ENCODE measurements around the gene BBOX1.
"Not testable (repeated sequence)": the region's sequence is repeated elsewhere in the genome, so short reads cannot be mapped to it uniquely, and the experiment has no call there.

The BBOX1 gene

DNA sequence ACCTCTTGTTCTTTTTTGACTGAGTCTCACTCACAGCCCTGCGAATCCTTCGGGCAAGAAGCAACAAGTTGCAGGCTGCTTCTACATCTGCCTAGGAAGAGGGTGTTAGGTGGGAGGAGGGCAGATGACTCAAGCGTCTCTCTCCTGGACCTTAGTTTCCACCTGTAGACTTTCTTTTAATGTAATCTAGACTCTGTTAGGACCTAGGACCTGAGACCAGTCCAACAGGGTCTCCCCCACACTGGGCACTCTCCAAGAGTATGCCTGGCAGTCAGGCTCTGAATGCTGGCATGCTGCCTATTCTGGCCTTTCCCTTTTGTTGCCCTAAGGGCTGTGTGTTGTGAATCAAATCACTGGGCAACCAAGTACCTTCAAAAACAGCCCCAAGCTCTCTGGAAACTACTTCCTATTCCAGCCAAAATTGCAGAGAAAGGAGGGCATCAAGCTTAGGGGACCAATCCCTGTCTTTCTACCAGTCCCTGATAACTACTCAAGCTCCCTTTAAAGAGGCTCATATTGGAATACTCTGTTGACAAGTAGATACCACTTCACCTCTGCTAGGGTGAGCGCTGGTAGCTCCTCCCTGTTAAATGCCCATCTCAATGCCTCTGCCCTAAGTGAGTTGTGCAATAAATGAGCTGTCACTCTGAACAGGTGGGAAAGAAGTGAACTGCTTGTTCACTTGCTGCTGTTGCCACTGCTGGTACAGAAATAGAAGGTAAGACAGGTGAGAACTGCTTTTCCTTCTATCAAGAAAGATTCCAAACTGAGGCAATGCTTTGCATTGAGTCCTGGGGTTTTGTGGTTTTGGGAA, at the start of gene BBOX1:
Gene BBOX1, plus strand, starts transcription at position 514 of the 814 bp plus-strand sequence. CDS start 14,616 bp downstream, outside the sequence.
- DNase-seq (ENCODE audit: insufficient read length, low spot score), result no peak
- FAIRE-seq, result no peak
- TF ChIP-seq CTCF (IDR thresholded peaks at IDR 0.05; ENCODE audit: insufficient read depth, missing control alignments), result no peak

DNA sequence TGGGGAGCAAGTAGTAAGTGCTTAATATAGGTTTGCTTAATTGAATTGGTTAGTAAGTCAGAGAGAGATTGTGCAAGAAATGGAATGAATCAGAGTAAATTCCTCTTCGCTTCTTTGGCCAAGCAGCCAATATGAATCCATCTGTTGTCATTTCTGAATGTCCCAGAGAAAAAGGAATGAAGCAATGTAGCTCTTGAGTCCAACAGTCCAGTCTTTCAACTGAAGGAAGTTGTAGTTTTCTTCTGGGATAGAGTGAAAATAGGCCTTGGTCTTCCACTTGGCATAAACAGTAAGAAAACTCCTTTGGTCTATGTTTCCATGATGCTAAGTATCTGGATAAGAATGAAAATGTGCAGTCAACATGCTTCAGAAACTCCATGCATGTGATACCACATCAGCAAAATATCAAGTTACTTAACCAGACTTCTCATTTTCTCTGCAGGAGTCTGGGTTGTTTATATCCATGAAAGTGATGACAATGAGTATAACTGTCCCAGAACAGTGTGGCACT, 48.5 kb upstream of the BBOX1 start:
- no peak for TF ChIP-seq CTCF (IDR thresholded peaks at IDR 0.05; ENCODE audit: insufficient read depth, missing control alignments)
- no peak for DNase-seq (ENCODE audit: insufficient read length, low spot score)
- FAIRE-seq, result no peak

DNA sequence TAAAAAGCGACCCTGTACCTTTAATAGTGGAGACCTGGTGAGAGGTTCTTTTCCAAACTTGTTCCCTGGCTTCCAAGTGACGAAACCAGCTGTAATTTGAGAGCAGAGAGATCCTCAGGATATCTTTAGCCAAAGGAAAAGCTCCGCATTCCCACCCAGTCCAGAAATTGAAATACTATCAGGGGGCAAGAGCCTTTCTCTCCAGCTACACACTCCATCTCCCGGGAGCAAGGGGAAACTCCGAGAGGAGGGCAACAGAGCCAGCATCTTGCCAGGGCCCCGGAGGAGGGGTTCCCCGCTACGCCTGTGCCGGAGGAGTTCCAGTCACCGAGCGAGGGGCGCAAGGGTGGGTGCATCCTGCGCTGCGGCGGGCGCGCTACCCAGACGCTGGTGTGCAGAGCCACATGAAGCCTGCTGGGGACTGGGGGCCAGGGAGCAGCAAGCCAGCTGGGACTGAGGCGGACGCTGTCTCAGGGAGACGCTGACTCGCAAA, 46.6 kb upstream of the BBOX1 start, which contains the start of gene FIBIN:
Gene FIBIN, plus strand, starts transcription at position 148 of the 493 bp plus-strand sequence. CDS start 415 bp downstream, outside the sequence.
- DNase-seq (ENCODE audit: insufficient read length, low spot score) (no peak), FAIRE-seq (no peak)
- TF ChIP-seq CTCF (IDR thresholded peaks at IDR 0.05; ENCODE audit: insufficient read depth, missing control alignments), result no peak

GRCh38 chr11:26994631-26995095, 46.0 kb upstream of the BBOX1 start:
- FAIRE-seq (no peak), DNase-seq (ENCODE audit: insufficient read length, low spot score) (no peak)
- TF ChIP-seq CTCF (IDR thresholded peaks at IDR 0.05; ENCODE audit: insufficient read depth, missing control alignments), result no peak

DNA sequence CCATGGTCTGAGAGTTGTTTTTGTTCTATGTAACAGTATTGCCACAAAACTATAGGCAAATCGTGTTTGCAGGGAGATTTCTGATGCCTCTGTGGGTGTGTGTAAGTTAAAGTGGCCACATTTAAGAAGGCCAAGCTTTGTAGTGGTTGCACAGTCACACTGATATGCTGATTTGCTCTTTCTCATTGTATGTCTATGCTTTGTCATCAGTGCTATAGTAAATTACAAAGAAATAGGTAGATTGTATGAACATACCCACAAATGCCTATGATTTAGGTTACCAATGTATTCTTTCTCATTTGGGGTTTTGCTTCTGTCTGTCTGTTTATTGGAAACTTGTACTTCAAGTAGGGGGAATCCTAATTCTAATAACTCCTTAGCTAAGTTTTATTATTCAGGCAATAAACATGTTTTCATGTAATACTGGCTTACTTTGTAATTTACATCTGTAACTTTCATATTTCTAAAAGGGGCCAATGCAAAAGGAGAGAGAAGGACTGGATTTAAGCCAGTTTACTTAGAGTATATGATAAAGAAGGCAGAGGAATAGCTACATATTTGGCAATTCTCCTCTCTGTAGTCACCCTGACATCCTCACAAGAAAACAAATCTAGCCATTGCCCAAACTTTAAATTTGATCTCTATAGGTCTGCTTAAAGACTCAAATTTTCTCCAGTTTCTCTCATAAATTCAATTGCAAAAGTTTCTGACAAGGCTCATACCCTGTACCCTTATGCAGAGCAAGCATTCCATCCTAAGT, 44.7 kb upstream of the BBOX1 start:
- FAIRE-seq (no peak), DNase-seq (ENCODE audit: insufficient read length, low spot score) (no peak)
- no peak for TF ChIP-seq CTCF (IDR thresholded peaks at IDR 0.05; ENCODE audit: insufficient read depth, missing control alignments)

DNA sequence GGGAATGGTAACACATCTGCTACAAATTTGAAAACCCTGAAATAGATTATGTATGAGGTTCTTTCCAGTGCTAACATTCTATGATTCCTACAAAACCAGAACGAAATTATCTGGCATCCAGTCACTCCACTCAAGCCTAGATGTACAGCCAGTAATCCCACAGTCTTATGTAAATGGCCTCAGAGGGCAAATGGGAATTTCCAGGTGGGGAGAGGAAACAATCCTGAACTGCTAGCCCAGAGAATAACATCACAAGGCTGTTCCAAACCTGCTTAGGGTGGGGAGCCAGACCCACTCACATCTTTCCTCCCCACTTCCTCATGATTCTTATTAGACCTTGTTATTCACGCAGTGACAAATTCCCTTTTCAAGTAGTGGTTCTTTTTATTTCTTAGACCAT, 43.2 kb upstream of the BBOX1 start:
- DNase-seq (ENCODE audit: insufficient read length, low spot score) (no peak), FAIRE-seq (no peak)
- TF ChIP-seq CTCF (IDR thresholded peaks at IDR 0.05; ENCODE audit: insufficient read depth, missing control alignments), result no peak

DNA sequence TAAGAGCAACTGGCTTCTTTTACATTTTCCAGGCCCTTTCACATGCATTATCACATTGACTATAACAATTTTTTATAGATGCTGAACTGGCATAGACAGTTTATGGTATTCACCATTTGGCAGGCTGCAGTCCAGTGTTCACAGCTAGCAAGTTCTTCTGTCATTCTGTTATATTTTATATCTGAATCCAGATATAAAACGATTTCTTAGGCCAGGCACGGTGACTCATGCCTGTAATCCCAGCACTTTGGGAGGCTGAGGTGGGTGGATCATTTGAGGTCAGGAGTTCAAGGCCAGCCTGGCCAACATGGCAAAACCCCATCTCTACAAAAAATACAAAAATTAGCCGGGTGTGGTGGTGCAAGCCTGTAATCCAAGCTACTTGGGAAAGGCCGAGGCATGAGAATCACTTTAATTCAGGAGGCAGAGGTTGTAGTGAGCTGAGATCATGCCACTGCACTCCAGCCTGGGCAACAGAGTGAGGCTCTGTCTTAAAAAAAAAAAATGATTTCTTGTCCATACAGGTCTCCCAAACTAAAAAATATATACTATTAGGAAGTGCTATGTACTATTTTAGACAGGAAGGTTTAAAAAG, 39.4 kb upstream of the BBOX1 start:
- FAIRE-seq; DNase-seq (ENCODE audit: insufficient read length, low spot score): not testable (repeated sequence)

Data from D721Med (cell line).